Renal cortex interstitium (tissue), 11 donors: ENCODE data around the gene PLD6. TPM values are rescaled to one million over a fixed set of nuclear protein-coding genes. Genes with fewer than 3 reads are reported as not detected.

Experiments
- DNase-seq, 11 donors: peaks; one replicate each; pipeline ENCODE4 v3.0.0-alpha.2; 2013; ENCODE audit warnings: low read depth in 9 of 11, low spot score in 4 of 11; ENCODE audit errors: extremely low read depth in 1 of 11
- polyA plus RNA-seq, 3 donors: library from polyadenylated mRNA; unstranded; fragments of 120-200 nt; gene quantifications; one replicate each; pipeline ENCODE4 v1.2.1, GENCODE V29; 2013; ENCODE audit not compliant: insufficient read length in 3 of 3

Gene PLD6
- polyA plus RNA-seq, 3 donors: 3.4 to 5.2 (median 4.0) TPM

GRCh38 chr17:17229416-17230384 lies 23.6 kb upstream of the PLD6 start:
- DNase-seq: no peak

- DNase-seq: no peak
These were observed 22.6 kb upstream of the PLD6 start for GRCh38 chr17:17228521-17229279.

GRCh38 chr17:17227608-17228520 lies 21.7 kb upstream of the PLD6 start:
- no peak for DNase-seq

GRCh38 chr17:17226451-17227265 lies 20.5 kb upstream of the PLD6 start:
- DNase-seq: no peak

GRCh38 chr17:17225901-17226300 lies 19.8 kb upstream of the PLD6 start:
- no peak for DNase-seq

- DNase-seq: no peak
These were observed 18.0 kb upstream of the PLD6 start for GRCh38 chr17:17224137-17224536.

GRCh38 chr17:17223736-17224135 lies 17.6 kb upstream of the PLD6 start:
- no peak for DNase-seq

GRCh38 chr17:17221329-17221728 lies 15.2 kb upstream of the PLD6 start:
- DNase-seq: no peak

- DNase-seq: no peak
These were observed 14.4 kb upstream of the PLD6 start for GRCh38 chr17:17220529-17220928.

GRCh38 chr17:17217995-17218394 lies 11.9 kb upstream of the PLD6 start:
- DNase-seq: no peak

GRCh38 chr17:17216776-17217175 lies 10.6 kb upstream of the PLD6 start:
- DNase-seq: no peak

- DNase-seq: no peak
These were observed 10.1 kb upstream of the PLD6 start for GRCh38 chr17:17216236-17216635.

- DNase-seq: no peak
These were observed 9.4 kb upstream of the PLD6 start for GRCh38 chr17:17215575-17215974.

GRCh38 chr17:17214646-17215436 lies 8.7 kb upstream of the PLD6 start:
- no peak for DNase-seq

- no peak for DNase-seq
These were observed 7.6 kb upstream of the PLD6 start for GRCh38 chr17:17213775-17214174.

GRCh38 chr17:17207998-17208397 lies 1.9 kb upstream of the PLD6 start:
- DNase-seq: no peak

- no peak for DNase-seq
These were observed 791 bp upstream of the PLD6 start for GRCh38 chr17:17206913-17207335.
